SK-N-SH (cell line): ENCODE results near the gene LRIG1. TPM values are rescaled to one million over a fixed set of nuclear protein-coding genes. Genes with fewer than 3 reads are reported as not detected.

ENCODE experiments used
- CTCF ChIA-PET: fragments of 300-600, 350-600 bp; formaldehyde crosslinking; extraction: SDS; loops from one replicate; lab custom pipeline; 2021; lab: Yijun Ruan, JAX
- POLR2A ChIA-PET: fragments of 350-600 bp; sonication (Branson Sonifier 250); formaldehyde crosslinking; extraction: SDS; loops from one replicate; lab custom pipeline; 2020; ENCODE audit warnings: antibody characterized with exemption, inconsistent platforms; lab: Yijun Ruan, JAX
- DNase-seq: peaks from one replicate; pipeline ENCODE4 v3.0.0; 2012
- H2AFZ ChIP-seq: fragments of 200-600 bp; sonication (generic); 2 replicates; pipeline ENCODE4 v1.8.1; 2016; ENCODE audit warnings: antibody characterized with exemption, mild to moderate bottlenecking, low read depth
- H3F3A ChIP-seq: fragments of 200-600 bp; sonication (generic); replicated peaks from 2 replicates; pipeline ENCODE3; 2016; ENCODE audit warnings: antibody characterized with exemption, mild to moderate bottlenecking; ENCODE audit not compliant: insufficient read depth
- H3K27ac ChIP-seq, 2 experiments: fragments of 200-500 bp in 1 of 2; fragments of 200-600 bp in 1 of 2; sonication (Bioruptor generic) in 1 of 2; sonication (generic), shearing (Covaris generic) in 1 of 2; 2 replicates each; pipeline versions ENCODE4 v1.5.1 to v1.6.1; 2014 to 2016; ENCODE audit warnings: low read depth in 2 of 2, inconsistent platforms in 1 of 2, low read length in 1 of 2, mild to moderate bottlenecking in 1 of 2, mixed read lengths in 1 of 2
- H3K27me3 ChIP-seq: fragments of 200-600 bp; sonication (generic), shearing (Covaris generic); 2 replicates; pipeline ENCODE4 v1.6.1; 2016; ENCODE audit warnings: mixed run types; ENCODE audit not compliant: insufficient read depth
- H3K36me3 ChIP-seq, 2 experiments: fragments of 200-500 bp in 1 of 2; fragments of 200-600 bp in 1 of 2; sonication (Bioruptor generic) in 1 of 2; sonication (generic) in 1 of 2; replicated peaks in 1 of 2; 2 replicates each; pipeline versions ENCODE3 to v1.5.1; 2014 to 2016; ENCODE audit warnings: low read length in 1 of 2, mild to moderate bottlenecking in 1 of 2; ENCODE audit not compliant: insufficient read depth in 2 of 2, control insufficient read depth in 1 of 2
- H3K4me1 ChIP-seq, 2 experiments: fragments of 200-500 bp in 1 of 2; fragments of 200-600 bp in 1 of 2; sonication (Bioruptor generic) in 1 of 2; sonication (generic), shearing (Covaris generic) in 1 of 2; 2 replicates each; pipeline versions ENCODE4 v1.5.1 to v1.6.1; 2014 to 2016; ENCODE audit warnings: low read depth in 1 of 2, low read length in 1 of 2, mixed run types in 1 of 2; ENCODE audit not compliant: insufficient read depth in 2 of 2, control insufficient read depth in 1 of 2
- H3K4me2 ChIP-seq: fragments of 200-600 bp; sonication (generic), shearing (Covaris generic); 2 replicates; pipeline ENCODE4 v1.6.1; 2017; ENCODE audit warnings: mixed run types
- H3K4me3 ChIP-seq, 2 experiments: fragments of 200-500 bp in 1 of 2; fragments of 200-600 bp in 1 of 2; sonication (Bioruptor generic) in 1 of 2; sonication (generic), shearing (Covaris generic) in 1 of 2; 2 replicates each; pipeline versions ENCODE4 v1.5.1 to v1.8.1; 2014 to 2016; ENCODE audit warnings: low read depth in 2 of 2, inconsistent platforms in 1 of 2, low read length in 1 of 2, mild to moderate bottlenecking in 1 of 2, mixed read lengths in 1 of 2, moderate library complexity in 1 of 2
- H3K79me2 ChIP-seq: fragments of 200-600 bp; sonication (generic); 2 replicates; pipeline ENCODE4 v1.8.1; 2017; ENCODE audit warnings: mild to moderate bottlenecking; ENCODE audit not compliant: insufficient read depth
- H3K9ac ChIP-seq: fragments of 200-600 bp; sonication (generic); 2 replicates; pipeline ENCODE4 v1.6.1; 2017; ENCODE audit warnings: mixed run types
- H3K9me2 ChIP-seq: fragments of 200-600 bp; sonication (generic); 2 replicates; pipeline ENCODE4 v1.6.1; 2017; ENCODE audit warnings: mixed run types
- H3K9me3 ChIP-seq: fragments of 200-600 bp; sonication (generic); 2 replicates; pipeline ENCODE4 v1.6.1; 2017; ENCODE audit warnings: mixed run types, mild to moderate bottlenecking, moderate library complexity
- H4K20me1 ChIP-seq: fragments of 200-600 bp; sonication (generic); 2 replicates; pipeline ENCODE4 v1.6.1; 2017; ENCODE audit warnings: mild to moderate bottlenecking, mixed run types; ENCODE audit not compliant: insufficient read depth
- ELF1 ChIP-seq: IDR thresholded peaks from 2 replicates; pipeline ENCODE4 v1.4.0; 2012
- EZH2phosphoT487 ChIP-seq: fragments of 200-600 bp; sonication (generic); IDR thresholded peaks from 2 replicates; pipeline ENCODE4 v1.6.1; 2017; ENCODE audit warnings: low read depth, mixed run types, mild to moderate bottlenecking, antibody characterized with exemption, moderate library complexity, borderline replicate concordance
- FOSL2 ChIP-seq: IDR thresholded peaks from 2 replicates; pipeline ENCODE4 v1.4.0; 2012; ENCODE audit warnings: low read depth, mild to moderate bottlenecking, moderate library complexity, borderline replicate concordance
- FOXJ3 ChIP-seq: sonication (generic); formaldehyde crosslinking; IDR thresholded peaks from 2 replicates; pipeline ENCODE4 v1.5.1; 2020; ENCODE audit warnings: mild to moderate bottlenecking, missing genetic modification reagents
- FOXM1 ChIP-seq: IDR thresholded peaks from 2 replicates; pipeline ENCODE4 v1.4.0; 2012; ENCODE audit warnings: low read depth, mild to moderate bottlenecking
- GABPA ChIP-seq: IDR thresholded peaks from 2 replicates; pipeline ENCODE4 v1.4.0; 2012; ENCODE audit warnings: low read depth, mild to moderate bottlenecking
- IRF3 ChIP-seq: fragments of 150-350 bp; IDR thresholded peaks from 2 replicates; pipeline ENCODE4 v1.6.1; 2016; ENCODE audit warnings: mild to moderate bottlenecking, low read depth, low read length
- JUND ChIP-seq: IDR thresholded peaks from 2 replicates; pipeline ENCODE4 v1.4.0; 2012
- MAX ChIP-seq: IDR thresholded peaks from 2 replicates; pipeline ENCODE4 v1.4.0; 2012; ENCODE audit warnings: low read depth
- MEF2A ChIP-seq: IDR thresholded peaks from 2 replicates; pipeline ENCODE4 v1.4.0; 2012; ENCODE audit warnings: low read depth, borderline replicate concordance
- NFIC ChIP-seq: IDR thresholded peaks from 2 replicates; pipeline ENCODE4 v1.4.0; 2012; ENCODE audit warnings: borderline replicate concordance
- POLR2AphosphoS5 ChIP-seq: IDR thresholded peaks from 2 replicates; pipeline ENCODE4 v1.6.1; 2012; ENCODE audit warnings: low read depth, low read length
- RAD21 ChIP-seq: IDR thresholded peaks from 2 replicates; pipeline ENCODE4 v1.6.1; 2012; ENCODE audit warnings: mild to moderate bottlenecking, low read length
- RCOR1 ChIP-seq: fragments of 150-350 bp; IDR thresholded peaks from 2 replicates; pipeline ENCODE4 v1.6.1; 2017; ENCODE audit warnings: antibody characterized with exemption, low read length
- RFX5 ChIP-seq: IDR thresholded peaks from 2 replicates; pipeline ENCODE4 v1.6.1; 2012; ENCODE audit warnings: mild to moderate bottlenecking, improper control_type of control experiment, low read length
- RXRA ChIP-seq: IDR thresholded peaks from 2 replicates; pipeline ENCODE4 v1.4.0; 2012; ENCODE audit warnings: low read depth, mild to moderate bottlenecking, borderline replicate concordance
- SIN3A ChIP-seq: IDR thresholded peaks from 2 replicates; pipeline ENCODE4 v1.6.1; 2012; ENCODE audit warnings: low read depth, mild to moderate bottlenecking, low read length, moderate library complexity, borderline replicate concordance
- SMC3 ChIP-seq: IDR thresholded peaks from 2 replicates; pipeline ENCODE4 v1.6.1; 2012; ENCODE audit warnings: low read depth, low read length, improper control_type of control experiment
- TAF1 ChIP-seq: IDR thresholded peaks from 2 replicates; pipeline ENCODE4 v1.6.1; 2012; ENCODE audit warnings: low read depth, mild to moderate bottlenecking, low read length, moderate library complexity, borderline replicate concordance
- TEAD4 ChIP-seq: IDR thresholded peaks from 2 replicates; pipeline ENCODE4 v1.4.0; 2012; ENCODE audit warnings: mild to moderate bottlenecking, borderline replicate concordance; ENCODE audit not compliant: insufficient read depth
- USF1 ChIP-seq: IDR thresholded peaks from 2 replicates; pipeline ENCODE4 v1.4.0; 2012; ENCODE audit warnings: low read depth, borderline replicate concordance
- YY1 ChIP-seq: IDR thresholded peaks from 2 replicates; pipeline ENCODE4 v1.4.0; 2012; ENCODE audit warnings: low read depth, mild to moderate bottlenecking
- WGBS: methylation state at CpG from one replicate; pipeline ENCODE4 v1.1.6; 2017; ENCODE audit warnings: low lambda C conversion rate; 5-methylcytosine and 5-hydroxymethylcytosine counted together
- polyA plus RNA-seq, 3 experiments: library from polyadenylated mRNA; depleted of rRNA; stranded (reverse); fragments of >200 nt; gene quantifications; 2 replicates each; pipeline ENCODE4 v1.2.3, GENCODE V29; 2012
- TF ChIP-seq, protein P1 (sequence below): IDR thresholded peaks from 2 replicates; pipeline ENCODE4 v1.6.1; 2012; ENCODE audit warnings: mild to moderate bottlenecking, low read depth, low read length, moderate library complexity

Gene LRIG1
- polyA plus RNA-seq, 1 of the 3 experiments (the other 2 are of a cell fraction): 1.7 TPM

GRCh38 chr3:66463054-66463631 is 37.7 kb downstream of the LRIG1 start:
- H3K4me2 ChIP-seq: no peak overlapping the region
- H3F3A ChIP-seq: no peaks in the 10 kb centered on the region
- H3K27me3 ChIP-seq: no peaks in the 10 kb centered on the region; the same call in 1 of the 2 replicates
- H3K4me3 ChIP-seq: no peak overlapping the region
- no peak for TF ChIP-seq GABPA
- no peak for TF ChIP-seq ELF1
- TF ChIP-seq NFIC: no peak
- TF ChIP-seq SMC3: no peak
- TF ChIP-seq RAD21: no peak
- TF ChIP-seq MEF2A: no peak
- no peak for TF ChIP-seq TAF1
- TF ChIP-seq, all 33 proteins: peak for 0
- H3K9me2 ChIP-seq: no peaks in the 10 kb centered on the region
- H3K9me3 ChIP-seq: no peaks in the 10 kb centered on the region
- 82% methylated on average over 7 of the region's 7 CpGs for WGBS
- H4K20me1 ChIP-seq: no peaks in the 10 kb centered on the region
- no peak overlapping the region for H3K9ac ChIP-seq
- CTCF ChIA-PET: interaction anchor here (0.6 to 1.0 kb wide), 2 partner anchors 23 to 35 kb away, joined by 3 to 4 read pairs; no protein-coding TSS in a partner anchor
- H3K36me3 ChIP-seq: no peaks in the 10 kb centered on the region
- no peak overlapping the region for H3K27ac ChIP-seq
- H2AFZ ChIP-seq: no peak overlapping the region
- H3K79me2 ChIP-seq: no peaks in the 10 kb centered on the region
- DNase-seq: no peak
- no peaks in the 10 kb centered on the region for H3K4me1 ChIP-seq
- POLR2A ChIA-PET: no interaction called here

DNA sequence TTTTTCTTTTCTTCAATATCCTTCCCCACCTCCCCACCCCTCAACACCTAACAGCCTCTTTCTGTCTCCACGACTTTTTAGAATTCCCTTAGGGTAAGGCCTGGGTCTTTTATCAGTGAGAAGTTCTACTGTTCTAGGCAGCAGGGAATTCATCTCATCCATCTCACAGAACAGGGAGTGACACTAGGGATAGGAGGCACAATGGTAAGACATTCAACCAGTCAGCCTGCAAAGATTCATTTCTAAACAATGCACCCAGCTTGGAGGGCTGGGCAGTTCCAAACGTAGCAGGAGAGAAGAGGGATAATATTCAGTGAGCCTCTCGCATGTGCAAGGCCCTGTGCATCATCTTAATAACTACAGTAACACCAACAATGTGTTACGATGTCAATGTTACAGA is 43.6 kb downstream of the LRIG1 start:
- no peaks in the 10 kb centered on the region for H4K20me1 ChIP-seq
- POLR2A ChIA-PET: no interaction called here

More for the DNA sequence above, 43.6 kb downstream of the LRIG1 start:
- no peak for TF ChIP-seq IRF3
- TF ChIP-seq, protein P1, sequence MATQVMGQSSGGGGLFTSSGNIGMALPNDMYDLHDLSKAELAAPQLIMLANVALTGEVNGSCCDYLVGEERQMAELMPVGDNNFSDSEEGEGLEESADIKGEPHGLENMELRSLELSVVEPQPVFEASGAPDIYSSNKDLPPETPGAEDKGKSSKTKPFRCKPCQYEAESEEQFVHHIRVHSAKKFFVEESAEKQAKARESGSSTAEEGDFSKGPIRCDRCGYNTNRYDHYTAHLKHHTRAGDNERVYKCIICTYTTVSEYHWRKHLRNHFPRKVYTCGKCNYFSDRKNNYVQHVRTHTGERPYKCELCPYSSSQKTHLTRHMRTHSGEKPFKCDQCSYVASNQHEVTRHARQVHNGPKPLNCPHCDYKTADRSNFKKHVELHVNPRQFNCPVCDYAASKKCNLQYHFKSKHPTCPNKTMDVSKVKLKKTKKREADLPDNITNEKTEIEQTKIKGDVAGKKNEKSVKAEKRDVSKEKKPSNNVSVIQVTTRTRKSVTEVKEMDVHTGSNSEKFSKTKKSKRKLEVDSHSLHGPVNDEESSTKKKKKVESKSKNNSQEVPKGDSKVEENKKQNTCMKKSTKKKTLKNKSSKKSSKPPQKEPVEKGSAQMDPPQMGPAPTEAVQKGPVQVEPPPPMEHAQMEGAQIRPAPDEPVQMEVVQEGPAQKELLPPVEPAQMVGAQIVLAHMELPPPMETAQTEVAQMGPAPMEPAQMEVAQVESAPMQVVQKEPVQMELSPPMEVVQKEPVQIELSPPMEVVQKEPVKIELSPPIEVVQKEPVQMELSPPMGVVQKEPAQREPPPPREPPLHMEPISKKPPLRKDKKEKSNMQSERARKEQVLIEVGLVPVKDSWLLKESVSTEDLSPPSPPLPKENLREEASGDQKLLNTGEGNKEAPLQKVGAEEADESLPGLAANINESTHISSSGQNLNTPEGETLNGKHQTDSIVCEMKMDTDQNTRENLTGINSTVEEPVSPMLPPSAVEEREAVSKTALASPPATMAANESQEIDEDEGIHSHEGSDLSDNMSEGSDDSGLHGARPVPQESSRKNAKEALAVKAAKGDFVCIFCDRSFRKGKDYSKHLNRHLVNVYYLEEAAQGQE: no peak
- no peak for TF ChIP-seq GABPA
- TF ChIP-seq TAF1: no peak
- TF ChIP-seq RFX5: no peak
- no peak for TF ChIP-seq NFIC
- no peak for TF ChIP-seq JUND
- TF ChIP-seq FOSL2: no peak
- no peak for TF ChIP-seq EZH2phosphoT487
- no peak for TF ChIP-seq TEAD4
- TF ChIP-seq FOXM1: no peak
- TF ChIP-seq RXRA: no peak
- TF ChIP-seq YY1: no peak
- no peak for TF ChIP-seq FOXJ3 (CRISPR knock-in tag)
- no peak for TF ChIP-seq USF1
- no peak for TF ChIP-seq ELF1
- no peak for TF ChIP-seq POLR2AphosphoS5
- TF ChIP-seq SIN3A: no peak
- no peak for TF ChIP-seq MAX
- TF ChIP-seq RCOR1: no peak
- Histone ChIP-seq H3K9me2 (no peaks in the 10 kb centered on the region), H3K36me3 (no peaks in the 10 kb centered on the region), H3K27ac (no peak overlapping the region), H3K27me3 (no peaks in the 10 kb centered on the region), H3K79me2 (no peaks in the 10 kb centered on the region), H3K9me3 (no peaks in the 10 kb centered on the region), H3K4me2 (no peak overlapping the region), H3K4me1 (peaks cover 0 to 4% of the 10 kb centered on the region in 2 experiments; a peak in 2 of 4 replicates), H3F3A (no peaks in the 10 kb centered on the region), H3K9ac (no peak overlapping the region), H2AFZ (no peak overlapping the region), H3K4me3 (no peak overlapping the region)
- WGBS: 63% methylated on average over 4 of the region's 4 CpGs
- DNase-seq: no peak
- CTCF ChIA-PET: no interaction called here
